Left renal pelvis (tissue), 4 donors: Measurements from ENCODE around the gene LMBRD1. TPM values are rescaled to one million over a fixed set of nuclear protein-coding genes. Genes with fewer than 3 reads are reported as not detected.
"Not testable (repeated sequence)": the region's sequence is repeated elsewhere in the genome, so short reads cannot be mapped to it uniquely, and the experiment has no call there.

ENCODE experiments used
- DNase-seq, 4 donors: peaks; one replicate each; pipeline ENCODE4 v3.0.0-alpha.2; 2013; ENCODE audit warnings: low read depth in 4 of 4, low spot score in 3 of 4
- polyA plus RNA-seq, 4 donors: library from polyadenylated mRNA; unstranded; fragments of 120-200 nt; gene quantifications; one replicate each; pipeline ENCODE4 v1.2.1, GENCODE V29; 2013; ENCODE audit not compliant: insufficient read length in 4 of 4

Gene LMBRD1
- polyA plus RNA-seq, 4 donors, result 57.9 to 185 (median 137) TPM

- no peak for DNase-seq
These were observed 38.6 kb downstream of the LMBRD1 start for GRCh38 chr6:69758214-69758613.

- no peak for DNase-seq
These were observed 39.9 kb downstream of the LMBRD1 start for GRCh38 chr6:69756907-69757306.

GRCh38 chr6:69756366-69756765 lies 40.4 kb downstream of the LMBRD1 start:
- DNase-seq, result no peak

DNA sequence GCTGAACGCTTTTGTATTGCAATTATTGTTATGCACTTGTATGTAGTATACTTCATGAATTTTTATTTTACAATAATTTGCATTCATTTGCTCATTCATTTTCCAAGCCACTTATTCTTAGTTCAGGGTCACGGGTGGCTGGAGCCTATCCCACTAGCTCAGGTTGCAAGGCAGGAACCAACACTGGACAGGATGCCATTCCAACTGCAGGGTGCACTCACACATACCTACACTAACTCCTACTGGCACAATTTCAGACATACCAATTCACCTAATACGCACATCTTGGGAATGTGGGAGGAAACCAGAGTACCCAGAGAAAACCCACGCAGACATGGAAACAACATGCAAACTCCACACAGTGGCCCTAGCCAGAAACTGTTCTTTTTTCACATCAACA lies 61.8 kb downstream of the LMBRD1 start:
- no peak for DNase-seq

DNA sequence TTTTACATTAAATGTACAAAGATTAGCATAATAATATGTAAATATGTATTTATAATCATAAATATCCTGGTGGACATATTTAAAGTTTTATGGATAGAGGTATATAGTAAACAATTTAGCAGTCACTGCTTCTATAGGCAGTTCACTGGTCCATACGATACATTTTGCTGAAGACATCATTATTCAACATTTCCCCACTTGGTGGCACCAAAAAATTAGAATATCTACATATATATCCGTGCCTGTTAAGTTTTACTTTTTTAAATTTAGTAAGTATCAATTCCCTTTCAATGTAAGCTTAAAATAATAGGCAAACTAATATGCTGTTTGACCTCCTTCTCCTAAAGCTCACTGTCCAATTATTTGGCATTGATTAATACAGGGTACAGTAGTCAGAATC lies 64.2 kb downstream of the LMBRD1 start:
- DNase-seq, result peak in 1 of 4 donors; percentile 3

DNA sequence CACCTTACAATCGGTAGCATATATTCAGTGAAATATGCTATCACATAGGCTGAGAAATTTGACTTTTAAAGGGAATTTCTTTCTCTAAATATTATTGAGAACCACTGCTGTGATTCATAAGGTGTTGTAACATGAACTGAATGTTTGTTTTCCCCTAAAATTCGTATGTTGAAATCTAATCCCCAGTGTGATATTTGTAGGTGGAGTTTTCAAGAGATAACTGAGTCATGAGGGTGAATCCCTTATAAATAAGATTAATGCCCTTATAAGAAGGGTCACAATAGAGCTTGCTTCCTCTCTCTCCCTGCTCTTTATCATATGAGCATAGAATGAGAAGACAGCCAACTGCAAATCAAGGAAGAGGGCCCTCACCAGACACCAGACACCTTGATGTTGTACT lies 64.8 kb downstream of the LMBRD1 start:
- no peak for DNase-seq

DNA sequence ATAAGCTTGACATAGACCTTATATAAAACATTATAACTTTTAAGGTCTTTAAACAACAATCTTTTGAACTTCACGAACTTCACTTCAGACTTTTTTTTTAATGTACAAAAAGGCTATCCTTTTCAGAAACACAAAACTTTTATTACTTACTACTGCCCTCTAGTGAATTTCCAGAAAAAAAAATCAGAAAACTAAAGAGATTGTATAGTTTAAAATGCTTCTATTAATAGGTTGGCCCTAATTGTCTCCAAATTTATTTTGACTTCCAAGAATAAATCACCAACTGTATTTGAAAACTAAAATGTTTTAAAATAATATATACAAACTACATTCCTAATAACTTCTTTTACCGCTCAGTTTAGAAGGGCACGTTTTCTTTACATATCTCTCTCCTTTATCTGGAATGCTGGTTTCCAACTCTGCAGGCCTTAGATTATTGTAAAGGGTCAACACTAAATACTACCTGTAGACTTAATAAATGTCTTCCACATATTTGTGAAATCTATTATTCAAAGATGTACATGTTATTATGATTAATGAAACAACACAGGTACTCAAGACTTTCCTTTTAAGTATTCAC lies 66.8 kb downstream of the LMBRD1 start:
- DNase-seq, result no peak

- no peak for DNase-seq
These were observed 74.1 kb downstream of the LMBRD1 start for GRCh38 chr6:69722683-69723082.

- DNase-seq, result no peak
These were observed 77.1 kb downstream of the LMBRD1 start for GRCh38 chr6:69719602-69720193.

DNA sequence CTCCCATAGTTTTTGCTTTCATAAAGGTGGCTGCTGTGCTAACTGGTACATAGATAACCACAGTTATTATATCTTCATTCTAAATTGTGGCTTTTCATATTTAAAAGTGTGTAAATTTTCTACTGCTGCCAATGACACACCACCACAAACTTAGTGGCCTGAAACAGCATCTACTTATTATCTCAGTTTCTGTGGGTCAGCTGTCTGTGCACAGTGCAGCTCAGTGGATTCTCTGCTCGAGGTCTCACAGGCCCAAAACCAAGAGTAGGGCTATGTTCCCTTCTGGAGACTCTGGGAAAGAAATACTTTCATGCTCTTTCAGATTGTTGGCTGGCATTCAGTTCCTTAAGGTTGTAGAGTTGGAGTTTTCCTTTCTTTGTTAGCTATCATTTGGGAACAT lies 90.1 kb downstream of the LMBRD1 start:
- no peak for DNase-seq

- no peak for DNase-seq
These were observed 90.9 kb downstream of the LMBRD1 start for GRCh38 chr6:69705954-69706353.

DNA sequence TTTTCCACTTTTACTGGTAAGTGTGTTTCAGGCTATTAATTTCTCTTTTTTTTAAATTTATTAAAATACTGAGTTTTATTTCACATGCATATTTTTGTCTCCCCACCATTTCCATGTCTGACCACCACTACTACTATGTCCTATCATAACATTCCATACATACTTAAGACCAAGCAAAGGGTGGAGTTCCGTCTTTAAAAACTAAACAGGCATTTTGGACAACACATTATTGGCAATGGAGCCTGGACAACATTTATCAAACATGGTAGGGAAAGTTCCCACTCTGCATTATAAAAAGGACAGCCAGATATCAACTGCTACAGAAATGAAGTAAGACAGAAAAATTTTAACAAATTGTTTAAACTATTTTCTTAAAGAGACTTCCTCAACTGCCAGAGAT lies 91.9 kb downstream of the LMBRD1 start:
- no peak for DNase-seq

GRCh38 chr6:69699655-69700054 lies 97.2 kb downstream of the LMBRD1 start:
- no peak for DNase-seq

- DNase-seq, result no peak
These were observed 100.5 kb downstream of the LMBRD1 start for GRCh38 chr6:69696273-69696672.

- DNase-seq, result no peak
These were observed 103.0 kb downstream of the LMBRD1 start for GRCh38 chr6:69693762-69694161.

GRCh38 chr6:69690986-69691385 lies 105.8 kb downstream of the LMBRD1 start:
- no peak for DNase-seq

DNA sequence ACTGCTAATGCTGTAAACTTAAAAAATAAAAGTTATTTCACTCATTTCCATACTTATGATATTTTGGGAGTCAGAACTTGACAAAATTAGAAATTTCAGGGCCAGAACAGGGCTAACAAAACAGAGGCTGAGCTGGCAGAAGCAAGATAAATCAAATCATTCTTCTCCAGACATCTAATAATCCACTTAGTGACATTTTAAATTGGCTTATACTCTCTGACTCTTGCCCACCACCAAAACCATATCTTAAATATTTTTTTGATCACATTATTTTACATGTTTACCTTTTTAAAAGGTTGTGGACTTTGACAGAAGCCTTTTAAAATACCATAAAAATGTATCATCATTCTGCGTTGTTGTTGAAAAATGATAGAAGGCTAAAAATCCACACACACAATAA lies 116.5 kb downstream of the LMBRD1 start:
- no peak for DNase-seq

DNA sequence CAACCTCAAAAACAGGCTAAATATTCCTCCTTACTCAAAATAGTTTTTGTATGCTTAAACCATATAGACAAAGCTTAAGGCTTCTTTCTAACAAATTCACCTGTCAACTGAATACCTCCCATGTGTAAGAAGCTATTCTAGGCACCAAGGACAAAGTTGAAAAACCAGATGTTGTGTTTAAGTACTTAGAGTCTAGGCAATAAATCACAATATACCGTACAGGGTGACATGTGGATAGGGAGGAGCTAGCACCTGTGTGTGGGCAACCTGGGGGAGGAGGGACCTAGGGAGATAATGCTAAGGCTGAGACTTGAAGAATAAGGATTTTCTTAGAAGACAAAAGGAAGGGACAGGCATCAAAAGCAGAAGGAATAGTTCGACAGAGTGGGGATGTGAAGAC lies 123.5 kb downstream of the LMBRD1 start:
- DNase-seq, result no peak

- no peak for DNase-seq
These were observed 127.9 kb downstream of the LMBRD1 start for GRCh38 chr6:69668916-69669315.

DNA sequence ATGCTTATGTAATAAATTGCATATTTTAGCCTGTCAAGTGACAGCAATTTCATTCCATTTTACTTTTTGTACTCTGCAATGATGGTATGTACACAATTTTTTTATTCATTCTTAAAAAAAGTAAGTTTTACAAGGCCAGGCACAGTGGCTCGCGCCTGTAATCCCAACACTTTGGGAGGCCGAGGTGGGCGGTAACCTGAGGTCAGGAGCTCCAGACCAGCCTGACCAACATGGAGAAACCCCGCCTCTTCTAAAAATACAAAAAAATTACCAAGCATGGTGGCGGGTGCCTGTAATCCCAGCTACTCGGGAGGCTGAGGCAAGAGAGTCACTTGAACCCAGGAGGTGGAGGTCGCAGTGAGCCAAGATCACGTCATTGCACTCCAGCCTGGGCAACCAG lies 130.0 kb downstream of the LMBRD1 start:
- DNase-seq, result not testable (repeated sequence)

DNA sequence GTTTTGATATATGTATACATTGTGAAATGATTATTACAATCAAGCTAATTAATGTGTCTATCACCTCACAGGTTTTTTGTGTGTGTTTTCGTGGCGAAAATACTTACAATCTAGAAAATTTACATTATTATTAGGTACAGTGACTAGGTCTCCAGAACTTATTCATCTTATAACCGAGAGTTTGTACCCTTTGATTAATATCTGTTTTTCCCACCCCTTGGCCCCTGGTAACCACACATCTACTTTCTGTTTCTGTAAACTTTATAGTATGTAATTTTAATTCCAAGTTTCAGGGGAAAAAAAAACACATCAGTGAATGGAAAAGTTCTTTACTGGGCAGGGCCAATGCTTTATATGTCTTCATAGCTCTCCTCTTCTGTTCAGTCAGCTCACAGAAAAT lies 131.4 kb downstream of the LMBRD1 start:
- DNase-seq, result no peak

DNA sequence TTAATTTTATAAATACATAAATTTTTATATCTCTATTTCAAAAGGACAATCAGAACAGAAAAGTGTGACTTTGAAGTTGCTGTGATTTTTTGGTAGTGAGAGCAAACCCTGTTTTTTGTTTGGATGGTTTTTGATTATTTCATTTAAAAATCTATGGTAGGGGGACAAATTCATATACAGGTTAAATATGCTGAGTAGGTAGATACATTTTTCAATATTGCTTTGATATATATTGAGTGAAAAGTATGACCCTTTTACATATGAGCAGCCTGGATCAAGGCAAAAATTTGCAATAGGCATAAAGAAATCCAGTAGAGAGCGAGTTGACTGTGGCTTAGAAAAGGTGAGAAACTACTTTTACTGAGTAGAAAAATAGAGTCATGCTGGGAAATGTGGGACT lies 132.3 kb downstream of the LMBRD1 start:
- no peak for DNase-seq

GRCh38 chr6:69663215-69663614 lies 133.6 kb downstream of the LMBRD1 start:
- no peak for DNase-seq
